SK-N-SH (cell line): ENCODE measurements around the gene MRNIP. TPM values are rescaled to one million over a fixed set of nuclear protein-coding genes. Genes with fewer than 3 reads are reported as not detected.

ENCODE experiments used
- CTCF ChIA-PET: fragments of 300-600, 350-600 bp; formaldehyde crosslinking; extraction: SDS; loops from one replicate; lab custom pipeline; 2021; lab: Yijun Ruan, JAX
- POLR2A ChIA-PET: fragments of 350-600 bp; sonication (Branson Sonifier 250); formaldehyde crosslinking; extraction: SDS; loops from one replicate; lab custom pipeline; 2020; ENCODE audit warnings: antibody characterized with exemption, inconsistent platforms; lab: Yijun Ruan, JAX
- DNase-seq: peaks from one replicate; pipeline ENCODE4 v3.0.0; 2012
- H2AFZ ChIP-seq: fragments of 200-600 bp; sonication (generic); 2 replicates; pipeline ENCODE4 v1.8.1; 2016; ENCODE audit warnings: antibody characterized with exemption, mild to moderate bottlenecking, low read depth
- H3F3A ChIP-seq: fragments of 200-600 bp; sonication (generic); replicated peaks from 2 replicates; pipeline ENCODE3; 2016; ENCODE audit warnings: antibody characterized with exemption, mild to moderate bottlenecking; ENCODE audit not compliant: insufficient read depth
- H3K27ac ChIP-seq, 2 experiments: fragments of 200-500 bp in 1 of 2; fragments of 200-600 bp in 1 of 2; sonication (Bioruptor generic) in 1 of 2; sonication (generic), shearing (Covaris generic) in 1 of 2; 2 replicates each; pipeline versions ENCODE4 v1.5.1 to v1.6.1; 2014 to 2016; ENCODE audit warnings: low read depth in 2 of 2, inconsistent platforms in 1 of 2, low read length in 1 of 2, mild to moderate bottlenecking in 1 of 2, mixed read lengths in 1 of 2
- H3K27me3 ChIP-seq: fragments of 200-600 bp; sonication (generic), shearing (Covaris generic); 2 replicates; pipeline ENCODE4 v1.6.1; 2016; ENCODE audit warnings: mixed run types; ENCODE audit not compliant: insufficient read depth
- H3K36me3 ChIP-seq, 2 experiments: fragments of 200-500 bp in 1 of 2; fragments of 200-600 bp in 1 of 2; sonication (Bioruptor generic) in 1 of 2; sonication (generic) in 1 of 2; replicated peaks in 1 of 2; 2 replicates each; pipeline versions ENCODE3 to v1.5.1; 2014 to 2016; ENCODE audit warnings: low read length in 1 of 2, mild to moderate bottlenecking in 1 of 2; ENCODE audit not compliant: insufficient read depth in 2 of 2, control insufficient read depth in 1 of 2
- H3K4me1 ChIP-seq, 2 experiments: fragments of 200-500 bp in 1 of 2; fragments of 200-600 bp in 1 of 2; sonication (Bioruptor generic) in 1 of 2; sonication (generic), shearing (Covaris generic) in 1 of 2; 2 replicates each; pipeline versions ENCODE4 v1.5.1 to v1.6.1; 2014 to 2016; ENCODE audit warnings: low read depth in 1 of 2, low read length in 1 of 2, mixed run types in 1 of 2; ENCODE audit not compliant: insufficient read depth in 2 of 2, control insufficient read depth in 1 of 2
- H3K4me2 ChIP-seq: fragments of 200-600 bp; sonication (generic), shearing (Covaris generic); 2 replicates; pipeline ENCODE4 v1.6.1; 2017; ENCODE audit warnings: mixed run types
- H3K4me3 ChIP-seq, 2 experiments: fragments of 200-500 bp in 1 of 2; fragments of 200-600 bp in 1 of 2; sonication (Bioruptor generic) in 1 of 2; sonication (generic), shearing (Covaris generic) in 1 of 2; 2 replicates each; pipeline versions ENCODE4 v1.5.1 to v1.8.1; 2014 to 2016; ENCODE audit warnings: low read depth in 2 of 2, inconsistent platforms in 1 of 2, low read length in 1 of 2, mild to moderate bottlenecking in 1 of 2, mixed read lengths in 1 of 2, moderate library complexity in 1 of 2
- H3K79me2 ChIP-seq: fragments of 200-600 bp; sonication (generic); 2 replicates; pipeline ENCODE4 v1.8.1; 2017; ENCODE audit warnings: mild to moderate bottlenecking; ENCODE audit not compliant: insufficient read depth
- H3K9ac ChIP-seq: fragments of 200-600 bp; sonication (generic); 2 replicates; pipeline ENCODE4 v1.6.1; 2017; ENCODE audit warnings: mixed run types
- H3K9me2 ChIP-seq: fragments of 200-600 bp; sonication (generic); 2 replicates; pipeline ENCODE4 v1.6.1; 2017; ENCODE audit warnings: mixed run types
- H3K9me3 ChIP-seq: fragments of 200-600 bp; sonication (generic); 2 replicates; pipeline ENCODE4 v1.6.1; 2017; ENCODE audit warnings: mixed run types, mild to moderate bottlenecking, moderate library complexity
- H4K20me1 ChIP-seq: fragments of 200-600 bp; sonication (generic); 2 replicates; pipeline ENCODE4 v1.6.1; 2017; ENCODE audit warnings: mild to moderate bottlenecking, mixed run types; ENCODE audit not compliant: insufficient read depth
- ELF1 ChIP-seq: IDR thresholded peaks from 2 replicates; pipeline ENCODE4 v1.4.0; 2012
- GABPA ChIP-seq: IDR thresholded peaks from 2 replicates; pipeline ENCODE4 v1.4.0; 2012; ENCODE audit warnings: low read depth, mild to moderate bottlenecking
- GATA2 ChIP-seq: sonication (generic); formaldehyde crosslinking; IDR thresholded peaks from 2 replicates; pipeline ENCODE4 v1.5.0; 2020; ENCODE audit warnings: mild to moderate bottlenecking, missing genetic modification reagents
- JUND ChIP-seq: IDR thresholded peaks from 2 replicates; pipeline ENCODE4 v1.4.0; 2012
- MAX ChIP-seq: IDR thresholded peaks from 2 replicates; pipeline ENCODE4 v1.4.0; 2012; ENCODE audit warnings: low read depth
- MXI1 ChIP-seq: IDR thresholded peaks from 2 replicates; pipeline ENCODE4 v1.6.1; 2012; ENCODE audit warnings: mild to moderate bottlenecking, low read depth, low read length, improper control_type of control experiment
- NFIC ChIP-seq: IDR thresholded peaks from 2 replicates; pipeline ENCODE4 v1.4.0; 2012; ENCODE audit warnings: borderline replicate concordance
- NRF1 ChIP-seq: IDR thresholded peaks from 2 replicates; pipeline ENCODE4 v1.6.1; 2012; ENCODE audit warnings: low read depth, mild to moderate bottlenecking, low read length
- REST ChIP-seq: IDR thresholded peaks from 2 replicates; pipeline ENCODE4 v1.6.1; 2012; ENCODE audit warnings: mild to moderate bottlenecking, low read depth, low read length, moderate library complexity
- RFX5 ChIP-seq: IDR thresholded peaks from 2 replicates; pipeline ENCODE4 v1.6.1; 2012; ENCODE audit warnings: mild to moderate bottlenecking, improper control_type of control experiment, low read length
- YY1 ChIP-seq: IDR thresholded peaks from 2 replicates; pipeline ENCODE4 v1.4.0; 2012; ENCODE audit warnings: low read depth, mild to moderate bottlenecking
- WGBS: methylation state at CpG from one replicate; pipeline ENCODE4 v1.1.6; 2017; ENCODE audit warnings: low lambda C conversion rate; 5-methylcytosine and 5-hydroxymethylcytosine counted together
- polyA plus RNA-seq, 3 experiments: library from polyadenylated mRNA; depleted of rRNA; stranded (reverse); fragments of >200 nt; gene quantifications; 2 replicates each; pipeline ENCODE4 v1.2.3, GENCODE V29; 2012

MRNIP gene
- polyA plus RNA-seq, 1 of the 3 experiments (the other 2 are of a cell fraction) = 32.8 TPM

DNA sequence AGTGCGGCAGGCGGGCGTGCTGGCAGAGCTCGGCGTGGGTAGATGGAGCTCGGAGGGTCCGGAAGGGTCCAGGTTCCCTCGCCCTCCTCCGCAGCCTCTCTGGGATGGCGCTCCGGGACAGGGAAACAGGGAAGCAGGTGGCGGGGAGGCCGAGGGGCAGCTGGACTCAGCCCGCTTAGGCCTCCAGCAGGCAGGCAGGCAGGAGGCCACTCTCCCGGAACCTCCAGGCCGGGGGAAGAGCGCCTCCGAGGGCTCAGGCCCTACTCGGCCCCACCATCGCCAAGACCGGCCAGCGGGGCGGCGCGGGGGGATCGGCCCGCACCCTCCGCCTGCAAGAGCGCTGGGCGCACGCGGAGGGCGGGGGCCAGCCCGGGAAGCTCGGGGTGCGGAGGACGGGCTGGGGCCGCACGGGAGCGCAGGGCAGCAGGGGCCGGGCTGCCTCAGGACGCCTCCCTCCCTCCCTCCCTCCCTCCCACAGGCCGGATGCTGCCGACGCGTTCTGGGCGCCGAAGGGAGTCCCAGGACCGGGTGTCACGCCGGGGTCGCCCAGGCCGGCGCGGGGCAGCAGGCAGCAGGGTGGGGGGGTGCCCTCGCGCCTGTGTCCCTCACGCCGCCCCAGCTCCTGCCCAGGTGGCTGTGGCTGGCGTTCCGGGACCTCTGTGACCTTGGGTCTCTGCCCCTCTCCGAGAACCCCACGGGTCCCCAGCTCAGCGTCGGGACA is 52.9 kb downstream of the MRNIP start:
- ChIA-PET POLR2A (interaction anchor here (0.9 to 1.3 kb wide), 2 partner anchors 9 to 15 kb away, joined by 3 to 6 read pairs; partner anchors contain the start of gene SQSTM1), CTCF (interaction anchor here (1.1 to 3.7 kb wide), 3 partner anchors 9 to 103 kb away, joined by 3 to 24 read pairs (median 3); no protein-coding TSS in a partner anchor)
- peaks cover 16 to 23% of the 10 kb centered on the region in 2 experiments; a peak in 3 of 4 replicates for H3K4me1 ChIP-seq
- H3K4me3 ChIP-seq = peak overlapping the region; percentile 72 to 88
- no peaks in the 10 kb centered on the region for H3K9me2 ChIP-seq
- H3K4me2 ChIP-seq = peak overlapping the region; percentile 99
- H3K9ac ChIP-seq = peak overlapping the region; percentile 72
- no peak for TF ChIP-seq NRF1
- no peak; the same call in 1 of the 2 replicates for TF ChIP-seq MAX
- TF ChIP-seq NFIC = no peak
- TF ChIP-seq YY1 = no peak
- no peak for TF ChIP-seq RFX5
- TF ChIP-seq MXI1 = peak; percentile 15; the same call in 1 of the 2 replicates
- TF ChIP-seq GATA2 = no peak
- TF ChIP-seq, all 33 proteins: peak for 1
- Histone ChIP-seq H3K27ac (peak overlapping the region; percentile 36 to 84; a peak in 3 of 4 replicates), H3K27me3 (no peaks in the 10 kb centered on the region), H3K36me3 (peaks cover 1 to 17% of the 10 kb centered on the region in 2 experiments), H4K20me1 (peaks cover 37% of the 10 kb centered on the region), H3K9me3 (no peaks in the 10 kb centered on the region), H3K79me2 (peaks cover 78% of the 10 kb centered on the region), H3F3A (peaks cover 11% of the 10 kb centered on the region), H2AFZ (no peak overlapping the region)
- peak; percentile 86 for DNase-seq
- 8% methylated on average over 30 of the region's 65 CpGs for WGBS

- Histone ChIP-seq H3F3A (peaks cover 9% of the 10 kb centered on the region), H3K27me3 (no peaks in the 10 kb centered on the region), H2AFZ (no peak overlapping the region), H4K20me1 (peaks cover 37% of the 10 kb centered on the region), H3K4me1 (peaks cover 16 to 23% of the 10 kb centered on the region in 2 experiments; a peak in 3 of 4 replicates), H3K27ac (peak overlapping the region; percentile 20 to 84; a peak in 1 of 4 replicates), H3K9me2 (no peaks in the 10 kb centered on the region), H3K4me3 (peak overlapping the region; percentile 72 to 88), H3K36me3 (peaks cover 0 to 22% of the 10 kb centered on the region in 2 experiments), H3K9me3 (no peaks in the 10 kb centered on the region), H3K9ac (peak overlapping the region; percentile 72), H3K4me2 (peak overlapping the region; percentile 99), H3K79me2 (peaks cover 76% of the 10 kb centered on the region)
- DNase-seq = peak; percentile 46
- TF ChIP-seq ELF1 = no peak
- TF ChIP-seq REST = no peak
- TF ChIP-seq JUND = no peak
- no peak for TF ChIP-seq GABPA
- ChIA-PET POLR2A (interaction anchor here (0.9 to 1.3 kb wide), 2 partner anchors 8 to 15 kb away, joined by 3 to 6 read pairs; partner anchors contain the start of gene SQSTM1), CTCF (interaction anchor here (1.2 to 3.7 kb wide), 2 partner anchors 9 to 17 kb away, joined by 3 to 24 read pairs; no protein-coding TSS in a partner anchor)
- WGBS = 70% methylated on average over 2 of the region's 9 CpGs
Observed at GRCh38 chr5:179805070-179805528, 53.5 kb downstream of the MRNIP start.
